GM21825 (cell line): ENCODE data around the gene C3orf18.

Source experiments
- ATAC-seq: cut with Tn5 transposase; IDR thresholded peaks from one replicate; pipeline ENCODE4 v1.9.1; 2021; ENCODE audit warnings: mild to moderate bottlenecking, moderate library complexity; ENCODE audit not compliant: unreplicated experiment

Gene C3orf18

GRCh38 chr3:50551681-50552435, 15.7 kb downstream of the C3orf18 start:
- ATAC-seq, result no peak

- ATAC-seq, result no peak
Observed at GRCh38 chr3:50551054-50551659, 16.4 kb downstream of the C3orf18 start.

GRCh38 chr3:50550079-50550736, 17.3 kb downstream of the C3orf18 start:
- ATAC-seq, result no peak

GRCh38 chr3:50549226-50549625, 18.3 kb downstream of the C3orf18 start:
- ATAC-seq, result no peak

- no peak for ATAC-seq
Observed at GRCh38 chr3:50545781-50546180, 21.8 kb downstream of the C3orf18 start.

- ATAC-seq, result no peak
Observed at GRCh38 chr3:50542177-50543034, 25.1 kb downstream of the C3orf18 start.

- ATAC-seq, result no peak
Observed at GRCh38 chr3:50539356-50540286, 27.9 kb downstream of the C3orf18 start.

- no peak for ATAC-seq
Observed at GRCh38 chr3:50537421-50538129, 30.0 kb downstream of the C3orf18 start.

- ATAC-seq, result no peak
Observed at GRCh38 chr3:50536471-50537180, 30.9 kb downstream of the C3orf18 start.

- ATAC-seq, result no peak
Observed at GRCh38 chr3:50534681-50535330, 32.7 kb downstream of the C3orf18 start.

- no peak for ATAC-seq
Observed at GRCh38 chr3:50533807-50534461, 33.6 kb downstream of the C3orf18 start.

- no peak for ATAC-seq
Observed at GRCh38 chr3:50533316-50533715, 34.2 kb downstream of the C3orf18 start.

- no peak for ATAC-seq
Observed at GRCh38 chr3:50532062-50532705, 35.4 kb downstream of the C3orf18 start.

- ATAC-seq, result no peak
Observed at GRCh38 chr3:50531201-50531600, 36.3 kb downstream of the C3orf18 start.

- ATAC-seq, result no peak
Observed at GRCh38 chr3:50530001-50530970, 37.3 kb downstream of the C3orf18 start.

GRCh38 chr3:50525987-50526386, 41.6 kb downstream of the C3orf18 start:
- no peak for ATAC-seq
